NT2/D1 (cell line): ENCODE results near the gene SFXN5.

ENCODE experiments used
- DNase-seq: peaks from one replicate; pipeline ENCODE4 v3.0.0-alpha.2; 2011; ENCODE audit warnings: low read depth, low spot score
- H3K27me3 ChIP-seq: 2 replicates; pipeline ENCODE4 v1.6.0; 2011; ENCODE audit warnings: mild to moderate bottlenecking; ENCODE audit not compliant: insufficient read length, insufficient read depth
- H3K36me3 ChIP-seq: 2 replicates; pipeline ENCODE4 v1.6.1; 2011; ENCODE audit warnings: mild to moderate bottlenecking, low read length, mixed read lengths; ENCODE audit not compliant: insufficient read depth, insufficient read length
- H3K4me1 ChIP-seq: 2 replicates; pipeline ENCODE4 v1.5.1; 2011; ENCODE audit not compliant: insufficient read depth, insufficient read length
- H3K4me3 ChIP-seq: 2 replicates; pipeline ENCODE4 v1.5.1; 2011; ENCODE audit warnings: low read depth; ENCODE audit not compliant: insufficient read length
- H3K9ac ChIP-seq: 2 replicates; pipeline ENCODE4 v1.6.0; 2011; ENCODE audit warnings: low read depth; ENCODE audit not compliant: insufficient read length
- H3K9me3 ChIP-seq: 2 replicates; pipeline ENCODE4 v1.5.1; 2011; ENCODE audit warnings: mild to moderate bottlenecking, low read length; ENCODE audit not compliant: insufficient read depth
- SUZ12 ChIP-seq: IDR thresholded peaks from 2 replicates; pipeline ENCODE4 v1.6.1; 2011; ENCODE audit not compliant: insufficient read length, insufficient read depth; ENCODE audit errors: extremely low read depth
- YY1 ChIP-seq: IDR thresholded peaks from 2 replicates; pipeline ENCODE4 v1.6.1; 2011; ENCODE audit not compliant: insufficient read length, insufficient read depth
- ZNF274 ChIP-seq: IDR thresholded peaks from 2 replicates; pipeline ENCODE4 v1.6.1; 2011; ENCODE audit warnings: mild to moderate bottlenecking, low read depth, low read length

The SFXN5 gene

GRCh38 chr2:73022024-73022568 lies 49.4 kb downstream of the SFXN5 start:
- no peak for DNase-seq
- no peak overlapping the region for H3K4me3 ChIP-seq

GRCh38 chr2:73021371-73022010 lies 50.0 kb downstream of the SFXN5 start:
- no peak overlapping the region for H3K4me3 ChIP-seq
- TF ChIP-seq YY1 (no peak), SUZ12 (no peak), ZNF274 (no peak)
- peaks cover 33% of the 10 kb centered on the region for H3K36me3 ChIP-seq
- no peak overlapping the region for H3K9ac ChIP-seq
- no peak for DNase-seq
- H3K4me1 ChIP-seq = peaks cover 4% of the 10 kb centered on the region
- no peaks in the 10 kb centered on the region for H3K9me3 ChIP-seq
- no peaks in the 10 kb centered on the region for H3K27me3 ChIP-seq

More at GRCh38 chr2:73022024-73022568, 49.4 kb downstream of the SFXN5 start:
- H3K9ac ChIP-seq = no peak overlapping the region
- H3K36me3 ChIP-seq = peaks cover 29% of the 10 kb centered on the region
- TF ChIP-seq SUZ12 (no peak), ZNF274 (no peak), YY1 (no peak)
- no peaks in the 10 kb centered on the region for H3K27me3 ChIP-seq
- H3K4me1 ChIP-seq = peaks cover 4% of the 10 kb centered on the region
- no peaks in the 10 kb centered on the region for H3K9me3 ChIP-seq

DNA sequence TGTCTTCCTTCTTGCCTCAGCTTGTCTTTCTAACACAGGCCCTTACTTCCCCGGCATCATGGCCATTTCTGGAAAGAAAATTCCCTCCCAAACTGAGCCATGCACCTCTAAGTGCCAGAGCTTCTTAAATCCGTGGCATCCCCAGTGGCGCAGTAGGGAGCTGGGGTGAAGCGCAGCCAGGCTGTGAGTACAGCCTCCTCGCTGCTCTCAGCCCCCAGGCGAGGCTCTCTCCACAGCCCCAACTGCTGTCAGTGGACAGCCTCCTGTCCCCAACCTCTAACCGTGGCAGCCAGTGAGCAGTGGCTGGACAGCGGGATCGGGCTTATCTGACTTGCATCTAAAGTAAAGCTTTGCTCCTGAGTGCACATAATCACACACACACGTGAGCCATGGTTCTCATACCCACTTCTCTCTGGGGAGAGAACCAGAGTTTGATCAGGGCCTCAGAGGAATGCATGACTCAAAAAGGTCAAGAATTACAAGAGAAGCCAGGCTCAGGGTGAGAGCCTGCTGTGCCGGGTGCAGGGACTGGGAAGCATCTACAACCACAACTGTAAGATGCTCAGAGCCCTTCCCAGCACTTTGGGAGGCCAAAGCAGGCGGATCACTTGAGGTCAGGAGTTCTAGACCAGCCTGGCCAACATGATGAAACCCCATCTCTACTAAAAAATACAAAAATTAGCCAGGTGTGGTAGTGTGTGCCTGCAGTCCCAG lies 50.7 kb downstream of the SFXN5 start:
- Histone ChIP-seq H3K9ac (no peak overlapping the region), H3K9me3 (no peaks in the 10 kb centered on the region), H3K36me3 (peaks cover 33% of the 10 kb centered on the region), H3K27me3 (no peaks in the 10 kb centered on the region), H3K4me1 (peaks cover 4% of the 10 kb centered on the region), H3K4me3 (no peak overlapping the region)
- DNase-seq = no peak
- TF ChIP-seq YY1 (no peak), SUZ12 (no peak), ZNF274 (no peak)

DNA sequence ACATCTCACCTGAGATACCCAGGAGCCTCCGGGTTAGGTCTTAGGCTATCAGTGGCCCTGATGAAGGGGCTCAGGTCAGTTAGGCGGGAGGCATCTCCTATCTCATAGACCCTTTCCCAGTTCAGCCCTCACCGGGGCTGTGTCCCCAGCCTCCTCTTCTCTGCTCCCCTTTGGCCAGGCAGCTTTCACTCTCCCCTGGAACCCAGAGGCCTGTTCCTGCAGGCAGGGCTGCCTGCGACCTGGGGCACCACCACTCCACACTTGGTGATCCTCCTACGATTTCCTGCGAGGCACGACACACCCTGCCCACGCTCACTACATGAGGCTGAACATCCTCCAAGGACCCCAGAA lies 51.2 kb downstream of the SFXN5 start:
- Histone ChIP-seq H3K9ac (no peak overlapping the region), H3K36me3 (peaks cover 33% of the 10 kb centered on the region), H3K4me3 (no peak overlapping the region), H3K27me3 (no peaks in the 10 kb centered on the region), H3K9me3 (no peaks in the 10 kb centered on the region), H3K4me1 (peaks cover 4% of the 10 kb centered on the region)
- no peak for DNase-seq
- no peak for TF ChIP-seq ZNF274
- TF ChIP-seq YY1 = no peak
- TF ChIP-seq SUZ12 = no peak

DNA sequence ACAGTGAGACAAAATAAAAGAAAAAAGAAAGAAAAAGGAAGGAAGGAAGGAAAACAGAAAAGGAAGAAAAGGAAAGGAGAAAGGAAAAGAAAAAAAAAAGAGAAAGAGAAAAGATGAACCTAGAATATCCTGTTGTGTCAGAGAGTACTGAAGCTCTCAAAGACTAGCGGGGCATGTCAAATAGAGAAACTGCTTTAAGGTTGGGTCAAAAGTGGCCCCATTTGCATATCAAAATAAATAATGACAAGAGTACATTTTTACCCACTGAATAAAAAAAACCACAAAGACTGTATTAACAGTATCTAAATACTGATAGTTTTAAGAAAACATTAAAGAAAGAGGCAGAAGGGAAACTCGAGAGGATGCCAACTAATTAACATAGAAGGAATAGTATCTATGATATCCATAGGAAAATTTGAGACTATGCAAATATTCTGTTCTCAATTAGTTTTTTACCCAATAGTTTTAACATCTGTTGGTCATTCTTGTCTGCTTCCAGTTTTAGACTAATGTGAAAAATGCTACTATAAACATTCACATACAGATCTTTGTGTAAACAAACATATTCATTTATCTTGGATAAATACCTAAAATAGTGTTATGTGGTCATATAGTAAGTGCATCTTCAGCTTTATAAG lies 53.2 kb downstream of the SFXN5 start:
- DNase-seq = no peak
- H3K4me1 ChIP-seq = peaks cover 4% of the 10 kb centered on the region
- H3K27me3 ChIP-seq = no peaks in the 10 kb centered on the region
- no peaks in the 10 kb centered on the region for H3K9me3 ChIP-seq
- H3K9ac ChIP-seq = no peak overlapping the region
- no peak overlapping the region for H3K4me3 ChIP-seq
- H3K36me3 ChIP-seq = peaks cover 33% of the 10 kb centered on the region
- TF ChIP-seq YY1 (no peak), SUZ12 (no peak), ZNF274 (no peak)

GRCh38 chr2:73013936-73014335 lies 57.6 kb downstream of the SFXN5 start:
- H3K9me3 ChIP-seq = no peaks in the 10 kb centered on the region
- H3K27me3 ChIP-seq = no peaks in the 10 kb centered on the region
- DNase-seq = no peak
- no peak overlapping the region for H3K4me3 ChIP-seq
- TF ChIP-seq ZNF274 = no peak
- H3K4me1 ChIP-seq = no peaks in the 10 kb centered on the region
- peaks cover 13% of the 10 kb centered on the region for H3K36me3 ChIP-seq
- H3K9ac ChIP-seq = no peak overlapping the region

- H3K36me3 ChIP-seq = peaks cover 33% of the 10 kb centered on the region
- no peaks in the 10 kb centered on the region for H3K4me1 ChIP-seq
- no peak for DNase-seq
- H3K9ac ChIP-seq = no peak overlapping the region
- H3K9me3 ChIP-seq = no peaks in the 10 kb centered on the region
- no peak for TF ChIP-seq ZNF274
- TF ChIP-seq SUZ12 = no peak
- no peak for TF ChIP-seq YY1
- no peaks in the 10 kb centered on the region for H3K27me3 ChIP-seq
- no peak overlapping the region for H3K4me3 ChIP-seq
These were observed 62.2 kb downstream of the SFXN5 start for GRCh38 chr2:73009177-73009839.
